DMS 273 (cell line): ENCODE results near the gene CAMK2N2.

Experiments used
- DNase-seq: peaks from one replicate; lab custom pipeline; 2025; ENCODE audit not compliant: unreplicated experiment; lab: John Stamatoyannopoulos, UW

The CAMK2N2 gene

DNA sequence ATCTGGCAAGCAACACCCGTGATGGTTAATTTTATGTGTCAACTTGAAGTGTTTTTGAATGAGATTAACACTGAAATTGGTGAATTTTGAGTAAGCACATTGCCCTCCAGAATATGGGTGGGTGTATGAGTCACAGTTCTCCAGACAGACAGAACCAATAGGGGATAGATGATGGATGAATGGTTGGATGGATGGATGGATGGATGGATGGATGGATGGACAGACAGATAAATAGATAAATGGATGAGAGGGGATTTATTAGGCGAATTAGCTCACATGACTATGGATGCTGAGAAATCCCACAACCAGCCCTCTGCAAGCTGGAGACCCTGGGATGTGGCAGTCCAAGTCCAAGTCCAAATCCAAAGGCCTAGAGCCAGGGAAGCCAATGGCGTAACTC, 37.4 kb downstream of the CAMK2N2 start:
- DNase-seq = no peak

DNA sequence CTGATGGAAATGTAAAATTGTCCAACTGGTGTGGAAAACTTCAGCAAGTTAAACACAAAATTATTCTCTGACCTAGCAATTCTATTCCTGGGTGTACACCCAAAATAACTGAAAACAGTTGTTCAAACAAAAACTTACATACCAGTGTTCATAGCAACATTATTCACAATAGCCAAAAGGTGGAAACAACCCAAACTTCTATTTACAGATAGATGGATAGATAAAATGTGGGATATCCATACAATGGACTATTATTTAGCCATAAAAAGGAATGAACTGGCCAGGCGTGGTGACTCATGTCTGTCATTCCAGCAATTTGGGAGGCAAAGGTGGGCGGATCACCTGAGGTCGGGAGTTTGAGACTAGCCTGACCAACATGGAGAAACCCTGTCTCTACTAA, 38.8 kb downstream of the CAMK2N2 start:
- DNase-seq = no peak

DNA sequence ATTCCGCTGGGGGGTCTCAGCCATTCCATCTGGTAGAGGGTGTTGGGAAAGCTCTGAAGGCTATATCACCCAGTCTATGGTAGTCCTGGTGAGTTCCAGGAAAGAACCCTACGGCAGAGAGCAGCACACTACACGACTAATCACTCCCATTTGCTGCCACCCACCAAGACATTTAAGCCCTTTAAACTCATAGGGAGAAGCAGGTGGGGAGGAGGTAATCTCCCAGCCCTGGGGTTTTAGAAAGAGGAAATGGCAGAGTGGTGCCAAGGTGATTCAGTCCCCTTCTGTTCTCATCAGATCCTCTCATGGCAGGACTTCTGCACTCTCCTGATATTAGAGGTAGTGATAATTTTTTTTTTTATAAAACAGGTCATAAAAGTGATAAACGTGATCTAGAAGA, 42.5 kb downstream of the CAMK2N2 start:
- DNase-seq = no peak

DNA sequence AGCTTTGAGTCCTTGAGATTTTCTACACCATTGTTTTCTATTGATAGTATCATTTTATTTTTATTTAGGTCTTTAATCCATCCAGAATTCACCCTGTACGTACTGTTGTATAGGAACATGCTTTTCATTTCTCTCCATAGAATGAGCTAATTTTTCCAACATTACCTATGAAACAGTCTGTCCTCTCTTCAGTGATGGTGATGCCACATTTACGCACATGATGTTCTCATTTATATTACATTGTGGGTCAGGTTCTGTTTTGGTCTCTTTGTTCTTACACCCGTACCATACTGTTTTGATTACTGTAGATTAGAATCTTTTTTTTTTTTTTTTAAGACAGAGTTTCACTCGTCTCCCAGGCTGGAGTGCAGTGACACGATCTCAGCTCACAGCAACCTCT, 49.6 kb downstream of the CAMK2N2 start:
- no peak for DNase-seq

DNA sequence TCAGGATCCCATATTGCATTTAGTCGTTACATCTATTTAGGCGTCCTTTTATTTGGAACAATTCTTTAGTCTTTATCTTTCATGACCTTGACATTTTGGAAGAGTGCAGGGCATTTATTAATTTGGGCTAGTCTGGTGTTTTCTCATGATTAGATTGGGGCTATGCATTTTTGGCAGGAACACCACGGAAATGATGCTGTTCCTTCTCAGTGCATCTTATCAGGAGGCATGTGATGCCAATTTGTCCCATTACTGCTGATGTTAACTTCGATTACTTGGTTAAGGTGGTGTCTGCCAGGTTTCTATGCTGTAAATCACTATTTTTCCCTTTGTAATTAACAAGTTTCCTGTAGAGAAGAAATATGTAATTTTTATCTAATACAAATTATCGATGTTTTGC, 50.1 kb downstream of the CAMK2N2 start:
- no peak for DNase-seq
